ENCODE data around the gene NPHP4. TPM values are rescaled to one million over a fixed set of nuclear protein-coding genes. Genes with fewer than 3 reads are reported as not detected.

Gene NPHP4
- total RNA-seq, 1 experiment from 2014 or later, result 5.3 TPM

GRCh38 chr1:5832916-5833895, 159.0 kb downstream of the NPHP4 start:
- no peak for DNase-seq (ENCODE audit: low read depth)

GRCh38 chr1:5831600-5832335, 160.5 kb downstream of the NPHP4 start:
- no peak for DNase-seq (ENCODE audit: low read depth)

GRCh38 chr1:5830771-5831599, 161.2 kb downstream of the NPHP4 start:
- DNase-seq (ENCODE audit: low read depth), result no peak

DNA sequence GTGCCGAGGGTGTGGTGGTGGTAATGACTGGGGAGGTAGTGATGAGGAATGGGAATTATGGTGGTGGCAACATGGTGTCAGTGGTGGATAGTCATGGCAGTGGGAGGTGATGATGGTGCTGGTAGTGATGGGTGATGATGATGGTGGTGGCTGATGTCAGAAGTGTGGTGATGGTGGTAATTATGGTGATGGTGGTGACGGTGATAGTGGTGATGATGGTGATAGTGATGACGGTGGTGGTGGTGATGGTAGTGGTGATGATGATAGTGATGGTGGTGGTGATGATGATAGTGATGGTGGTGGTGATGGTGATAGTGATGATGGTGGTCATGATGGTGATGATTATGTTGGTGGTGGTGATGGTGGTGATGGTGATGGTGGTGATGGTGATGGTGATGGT, 162.8 kb downstream of the NPHP4 start:
- DNase-seq (ENCODE audit: low read depth), result no peak

- no peak for DNase-seq (ENCODE audit: low read depth)
Measured at GRCh38 chr1:5828308-5828935, 163.8 kb downstream of the NPHP4 start.

DNA sequence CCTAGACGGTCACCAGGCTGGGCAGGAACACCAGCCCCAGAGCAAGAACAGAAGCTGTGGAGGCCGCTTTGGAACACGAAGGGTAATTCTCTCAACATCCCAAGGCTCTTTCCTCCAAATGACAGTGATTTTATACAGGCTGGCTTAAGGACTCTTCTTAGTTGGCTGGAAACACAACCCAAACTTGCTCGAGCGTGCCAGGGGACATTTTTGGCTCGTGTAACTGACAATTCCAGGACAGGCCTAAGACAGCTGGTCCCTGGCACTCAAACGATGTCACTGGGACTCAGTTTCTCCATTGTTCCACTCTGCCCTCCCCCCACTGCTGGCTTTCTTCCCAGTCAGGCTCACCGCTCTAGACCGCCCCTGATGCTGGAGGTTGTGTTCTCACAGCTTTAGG, 164.7 kb downstream of the NPHP4 start:
- no peak for DNase-seq (ENCODE audit: low read depth)

DNA sequence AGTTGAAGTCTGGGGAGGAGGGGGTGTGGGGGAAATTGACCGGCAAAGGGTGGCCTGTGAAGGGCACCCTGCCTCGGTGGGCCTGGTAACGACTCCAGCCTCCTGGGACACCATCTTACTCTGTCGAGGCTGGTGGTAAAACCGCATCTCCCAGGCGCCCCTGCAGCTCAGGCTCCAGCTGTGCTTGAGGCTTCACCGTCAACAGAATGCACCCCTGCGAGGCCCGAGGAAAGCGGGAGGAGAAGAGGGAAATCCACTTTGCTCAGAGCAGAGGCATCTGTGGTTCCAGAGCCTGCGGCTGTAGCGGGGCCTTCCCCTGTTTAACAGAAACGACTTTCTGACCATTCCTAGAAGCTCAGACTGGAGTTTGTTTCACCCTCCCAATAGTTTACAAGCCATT, 165.6 kb downstream of the NPHP4 start:
- no peak for DNase-seq (ENCODE audit: low read depth)

- no peak for DNase-seq (ENCODE audit: low read depth)
Measured at GRCh38 chr1:5822726-5823125, 169.5 kb downstream of the NPHP4 start.

DNA sequence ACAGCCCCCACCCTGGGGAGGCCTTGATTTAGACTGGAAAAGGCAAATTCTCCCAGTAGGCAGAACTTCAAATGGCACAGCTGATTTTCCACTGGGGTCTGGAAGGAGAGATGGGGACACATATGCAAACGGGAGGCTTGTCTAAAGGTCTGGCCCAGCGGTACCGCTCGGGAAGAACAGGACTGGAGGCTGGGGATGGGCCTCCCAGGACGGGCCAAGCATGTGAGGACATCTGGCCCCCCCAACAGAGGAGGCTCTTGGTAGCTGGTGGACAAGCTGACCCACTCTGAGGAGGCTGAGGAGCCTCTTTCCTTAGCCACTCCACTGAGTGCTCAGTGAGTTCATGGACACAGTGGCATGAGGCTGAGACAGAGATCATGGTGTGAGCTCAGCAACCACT, 170.0 kb downstream of the NPHP4 start:
- no peak for DNase-seq (ENCODE audit: low read depth)

- DNase-seq (ENCODE audit: low read depth), result no peak
Measured at GRCh38 chr1:5821540-5822176, 170.6 kb downstream of the NPHP4 start.

- no peak for DNase-seq (ENCODE audit: low read depth)
Measured at GRCh38 chr1:5820026-5820421, 172.2 kb downstream of the NPHP4 start.

GRCh38 chr1:5819391-5820025, 172.7 kb downstream of the NPHP4 start:
- no peak for DNase-seq (ENCODE audit: low read depth)

DNA sequence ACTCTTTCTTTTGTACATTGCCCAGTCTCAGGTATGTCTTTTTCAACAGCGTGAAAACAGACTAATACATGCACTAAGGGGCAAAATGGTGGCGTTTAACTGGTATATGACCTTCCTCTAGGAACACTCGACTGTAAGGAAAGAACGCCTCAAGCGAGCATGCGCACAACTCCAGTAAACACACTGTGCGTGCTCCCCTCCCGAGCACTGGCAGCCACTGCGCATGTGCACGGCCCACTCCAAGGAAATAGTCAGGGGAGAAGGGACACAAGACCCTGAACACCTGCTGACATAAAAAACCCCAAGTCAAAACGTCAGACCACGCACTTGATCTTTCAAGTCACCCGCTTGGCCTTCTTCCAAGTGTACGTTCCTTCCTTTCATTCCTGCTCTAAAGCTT, 173.5 kb downstream of the NPHP4 start:
- no peak for DNase-seq (ENCODE audit: low read depth)

DNA sequence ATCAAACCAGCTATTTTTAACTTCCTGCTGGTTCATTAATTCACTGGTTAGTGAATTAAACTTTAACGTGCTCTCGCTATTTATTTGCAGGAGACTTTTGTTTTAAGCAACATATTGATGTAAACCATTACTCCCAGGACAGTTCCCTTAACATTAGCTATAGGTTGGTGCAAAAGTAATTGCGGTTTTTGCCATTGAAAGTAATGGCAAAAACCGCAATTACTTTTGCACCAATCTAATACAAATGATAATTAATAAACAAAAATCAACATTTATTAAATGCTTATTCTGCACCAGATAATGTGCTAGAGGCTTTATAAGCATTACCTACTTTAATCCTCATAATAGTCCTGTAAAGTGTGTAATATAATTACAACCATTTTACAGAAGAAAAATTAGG, 176.5 kb downstream of the NPHP4 start:
- no peak for DNase-seq (ENCODE audit: low read depth)

GRCh38 chr1:5815211-5815610, 177.0 kb downstream of the NPHP4 start:
- no peak for DNase-seq (ENCODE audit: low read depth)

DNA sequence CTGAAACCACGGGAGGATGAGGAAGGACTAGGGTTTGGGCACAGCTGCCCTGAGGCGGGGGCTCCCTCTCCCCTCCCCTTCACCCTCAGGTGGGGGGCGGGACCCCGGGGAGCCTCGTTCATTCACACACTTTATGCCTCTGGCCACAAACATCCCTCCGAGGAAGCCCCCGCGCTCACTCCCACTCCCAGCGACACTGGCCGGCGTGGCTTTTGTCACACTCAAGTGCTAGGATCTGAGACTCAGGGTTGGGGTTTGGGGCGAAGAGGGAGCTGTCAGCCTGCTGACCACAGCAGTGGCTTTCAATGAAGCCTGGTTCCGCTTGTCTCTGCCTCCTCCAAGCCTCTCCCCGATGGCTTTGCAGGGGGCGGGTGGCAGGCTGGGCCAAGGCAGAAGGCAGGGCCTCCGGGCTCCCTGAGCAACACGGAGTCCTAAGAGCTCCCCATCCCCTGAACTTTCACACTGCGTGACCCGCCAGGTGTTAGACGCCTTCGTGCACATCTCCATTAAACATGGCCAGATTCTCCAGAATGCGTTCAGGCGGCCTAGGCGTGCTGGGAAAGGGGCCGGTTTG, 178.1 kb downstream of the NPHP4 start:
- no peak for DNase-seq (ENCODE audit: low read depth)

GRCh38 chr1:5813480-5813879, 178.7 kb downstream of the NPHP4 start:
- DNase-seq (ENCODE audit: low read depth), result no peak
